Thoracic aorta endothelial cell (primary cell): ENCODE results near the gene SHISA5. TPM values are rescaled to one million over a fixed set of nuclear protein-coding genes. Genes with fewer than 3 reads are reported as not detected.

Source experiments
- small RNA-seq: library from RNA; depleted of rRNA; stranded (forward); fragments of <200 nt; gene quantifications from one replicate; pipeline ENCODE3, GENCODE V24; 2012
- total RNA-seq: library from RNA; depleted of rRNA; stranded (reverse); fragments of >200 nt; gene quantifications from 2 replicates; pipeline ENCODE4 v1.2.3, GENCODE V29; 2012

Gene SHISA5
- total RNA-seq: 94.9 and 124 TPM in 2 replicates

GRCh38 chr3:48504051-48504946, at the start of gene SHISA5:
SHISA5 (minus strand) TSS chr3:48504174; CDS start chr3:48504094, 80 bp downstream.

GRCh38 chr3:48446425-48447193, 57.4 kb downstream of the SHISA5 start, which contains the start of gene ATRIP:
ATRIP (plus strand) TSS chr3:48446737; CDS start chr3:48446846, 109 bp downstream.

GRCh38 chr3:48439820-48440589, 64.0 kb downstream of the SHISA5 start, which contains the start of the genes CCDC51 and TMA7:
CCDC51 (minus strand) TSS chr3:48440119; CDS start chr3:48435128, 4,991 bp downstream.
TMA7 (plus strand) TSS chr3:48440257; CDS start chr3:48440297, 40 bp downstream.

GRCh38 chr3:48429960-48430707, 73.8 kb downstream of the SHISA5 start, which contains the start of gene PLXNB1:
PLXNB1 (minus strand) TSS chr3:48430086; CDS start chr3:48424611, 5,475 bp downstream.

Small RNA genes lying within 50 kb of the gene (small RNA-seq; reads per million reads assigned to genes)
- 0.21 reads per million for gene MIR6823

Other genes with a start within 250 kb of the SHISA5 start
- gene NME6, start 202.8 kb downstream of the SHISA5 start, total RNA-seq: 23.5 and 25.1 TPM in 2 replicates
- gene SPINK8, start 170.5 kb downstream of the SHISA5 start, total RNA-seq: not detected in 2 replicates
- not detected in 2 replicates for gene FBXW12, start 132.0 kb downstream of the SHISA5 start, total RNA-seq
- gene PLXNB1, start 74.1 kb downstream of the SHISA5 start, total RNA-seq: 25.5 and 26.7 TPM in 2 replicates
- 11.2 and 13.1 TPM in 2 replicates for gene CCDC51, start 64.1 kb downstream of the SHISA5 start, total RNA-seq
- 317 and 433 TPM in 2 replicates for gene TMA7, start 63.9 kb downstream of the SHISA5 start, total RNA-seq
- 13.1 and 13.6 TPM in 2 replicates for gene ATRIP, start 57.4 kb downstream of the SHISA5 start, total RNA-seq
- gene PFKFB4, start 52.6 kb upstream of the SHISA5 start, total RNA-seq: 2.8 and 4.5 TPM in 2 replicates
- not detected in 2 replicates for gene UCN2, start 59.6 kb upstream of the SHISA5 start, total RNA-seq
- 0.13 and 0.14 TPM in 2 replicates for gene COL7A1, start 91.2 kb upstream of the SHISA5 start, total RNA-seq
- 276 and 300 TPM in 2 replicates for gene UQCRC1, start 105.5 kb upstream of the SHISA5 start, total RNA-seq
- not detected in 2 replicates for gene TMEM89, start 117.6 kb upstream of the SHISA5 start, total RNA-seq
- gene SLC26A6, start 131.3 kb upstream of the SHISA5 start, total RNA-seq: 15.3 and 21.5 TPM in 2 replicates
- gene CELSR3, start 158.7 kb upstream of the SHISA5 start, total RNA-seq: 0.27 and 0.29 TPM in 2 replicates
- gene NCKIPSD, start 181.7 kb upstream of the SHISA5 start, total RNA-seq: 10.9 and 11.0 TPM in 2 replicates
- gene IP6K2, start 213.0 kb upstream of the SHISA5 start, total RNA-seq: 47.9 and 57.8 TPM in 2 replicates